Left ventricle myocardium inferior (tissue), 1 donor: ENCODE data around the gene RASA3. TPM values are rescaled to one million over a fixed set of nuclear protein-coding genes. Genes with fewer than 3 reads are reported as not detected.

Source experiments
- DNase-seq: peaks from one replicate; pipeline ENCODE4 v3.0.0-alpha.2; 2020
- H3K27ac ChIP-seq: fragments of 200-600 bp; replicated peaks from 2 replicates; pipeline ENCODE4 v1.8.0; 2021
- H3K27me3 ChIP-seq: fragments of 200-600 bp; 2 replicates; pipeline ENCODE4 v1.8.0; 2021; ENCODE audit warnings: low read depth
- H3K36me3 ChIP-seq: fragments of 200-600 bp; 2 replicates; pipeline ENCODE4 v1.8.0; 2021
- H3K4me1 ChIP-seq: fragments of 200-600 bp; 2 replicates; pipeline ENCODE4 v1.8.0; 2021
- H3K4me3 ChIP-seq: fragments of 200-600 bp; 2 replicates; pipeline ENCODE4 v1.8.0; 2021; ENCODE audit warnings: mild to moderate bottlenecking, moderate library complexity
- H3K9me3 ChIP-seq: fragments of 200-600 bp; replicated peaks from 2 replicates; pipeline ENCODE4 v1.8.0; 2021
- CTCF ChIP-seq: fragments of 200-600 bp; IDR thresholded peaks from 2 replicates; pipeline ENCODE4 v1.8.0; 2021; ENCODE audit warnings: antibody characterized with exemption, mild to moderate bottlenecking, borderline replicate concordance
- intact Hi-C: fragments of 100-400 bp; cut with micrococcal nuclease; formaldehyde crosslinking; loops from one replicate; pipeline ENCODE4 v1.11.0; 2022
- total RNA-seq: library from RNA; stranded (reverse); fragmentation: NEBNext Ultra II Directional; extraction: Animal tissue kit (Norgen Biotek cat#: 25700); gene quantifications from one replicate; pipeline ENCODE4 v1.2.1, GENCODE V29; 2021
- donor health status: DM: no; HTN: yes; CAD: no; lungs with severe emphysema.

RASA3 gene
- total RNA-seq, 1 donor from 2014 or later: 9.5 TPM

DNA sequence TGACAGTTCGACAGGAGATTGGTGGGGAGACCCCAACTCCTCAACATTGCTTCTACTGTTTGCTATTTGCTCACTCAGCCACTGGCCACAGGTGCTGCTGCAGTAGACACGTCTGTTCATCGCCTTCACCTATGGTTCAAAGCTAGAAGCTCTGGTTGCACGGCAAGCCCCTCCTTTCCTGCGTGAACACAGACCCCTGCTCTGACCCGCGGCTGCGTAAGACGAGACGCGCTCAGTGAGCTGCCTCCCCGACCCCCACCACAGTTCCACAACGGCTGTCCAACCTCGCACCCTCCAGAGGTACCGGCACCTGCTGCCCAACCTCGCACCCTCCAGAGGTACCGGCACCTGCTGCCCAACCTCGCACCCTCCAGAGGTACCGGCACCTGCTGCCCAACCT, 6.8 kb downstream of the RASA3 start:
- TF ChIP-seq CTCF: no peak
- Histone ChIP-seq H3K36me3 (no peaks in the 10 kb centered on the region), H3K9me3 (no peaks in the 10 kb centered on the region), H3K4me3 (no peak overlapping the region), H3K27me3 (no peaks in the 10 kb centered on the region), H3K4me1 (peaks cover 71% of the 10 kb centered on the region), H3K27ac (no peak overlapping the region)
- intact Hi-C loops: no loop called here
- DNase-seq: no peak

DNA sequence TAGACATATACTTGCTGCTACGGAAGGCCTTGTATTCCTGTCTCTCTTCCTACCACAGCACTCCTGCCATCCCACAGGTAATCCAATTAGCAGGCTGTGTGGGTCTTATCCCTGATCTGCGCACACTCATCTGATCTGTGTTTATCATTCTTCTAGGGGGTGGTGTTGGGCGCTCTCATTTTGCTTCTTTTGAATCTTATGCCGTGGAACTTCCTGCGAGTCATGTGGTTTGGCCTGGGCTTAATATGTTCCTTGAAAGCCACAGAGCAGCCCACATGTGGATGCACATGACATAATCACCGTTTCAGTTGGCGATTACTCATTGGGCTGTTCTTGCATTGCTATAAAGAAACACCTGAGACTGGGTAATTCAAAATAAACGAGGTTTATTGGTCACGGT, 7.5 kb downstream of the RASA3 start:
- H3K27ac ChIP-seq: no peak overlapping the region
- H3K4me3 ChIP-seq: no peak overlapping the region
- H3K4me1 ChIP-seq: peaks cover 67% of the 10 kb centered on the region
- H3K27me3 ChIP-seq: no peaks in the 10 kb centered on the region
- TF ChIP-seq CTCF: no peak
- intact Hi-C loops: no loop called here
- DNase-seq: no peak
- H3K9me3 ChIP-seq: no peaks in the 10 kb centered on the region
- no peaks in the 10 kb centered on the region for H3K36me3 ChIP-seq

- H3K4me1 ChIP-seq: peaks cover 63% of the 10 kb centered on the region
- intact Hi-C loops: no loop called here
- no peak overlapping the region for H3K27ac ChIP-seq
- DNase-seq: no peak
- no peaks in the 10 kb centered on the region for H3K36me3 ChIP-seq
- no peak for TF ChIP-seq CTCF
- H3K9me3 ChIP-seq: no peaks in the 10 kb centered on the region
- H3K27me3 ChIP-seq: no peaks in the 10 kb centered on the region
- H3K4me3 ChIP-seq: no peak overlapping the region
Measured at GRCh38 chr13:114124431-114124830, 8.0 kb downstream of the RASA3 start.

GRCh38 chr13:114123876-114124275, 8.5 kb downstream of the RASA3 start:
- DNase-seq: no peak
- intact Hi-C loops: no loop called here
- Histone ChIP-seq H3K4me1 (peaks cover 62% of the 10 kb centered on the region), H3K27me3 (no peaks in the 10 kb centered on the region), H3K27ac (no peak overlapping the region), H3K36me3 (no peaks in the 10 kb centered on the region), H3K4me3 (no peak overlapping the region), H3K9me3 (no peaks in the 10 kb centered on the region)
- TF ChIP-seq CTCF: no peak

DNA sequence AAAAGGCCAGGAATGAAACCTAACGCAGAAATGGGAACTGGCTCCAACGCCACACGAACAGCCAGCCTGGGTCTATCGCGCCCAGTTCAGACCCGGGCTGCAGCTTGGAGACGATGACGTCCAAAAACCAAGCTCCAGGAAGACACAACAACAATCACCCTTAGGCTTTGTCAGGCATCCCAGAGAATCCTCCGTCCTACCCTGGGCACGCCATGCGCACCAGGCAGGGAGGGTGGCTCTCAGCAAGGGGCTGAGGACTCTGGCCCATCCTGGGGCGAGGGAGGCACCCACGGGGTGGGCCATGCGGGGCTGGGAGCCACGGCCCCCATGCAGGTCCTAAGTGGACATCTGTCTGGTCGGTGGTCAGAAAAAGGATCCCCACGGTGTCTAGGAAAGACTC, 9.0 kb downstream of the RASA3 start:
- TF ChIP-seq CTCF: no peak
- H3K4me1 ChIP-seq: peaks cover 62% of the 10 kb centered on the region
- intact Hi-C loops: no loop called here
- no peak overlapping the region for H3K4me3 ChIP-seq
- H3K9me3 ChIP-seq: no peaks in the 10 kb centered on the region
- H3K27ac ChIP-seq: peak overlapping the region; percentile 62
- H3K36me3 ChIP-seq: no peaks in the 10 kb centered on the region
- DNase-seq: no peak
- no peaks in the 10 kb centered on the region for H3K27me3 ChIP-seq

GRCh38 chr13:114122591-114123211, 9.7 kb downstream of the RASA3 start:
- H3K27ac ChIP-seq: peak overlapping the region; percentile 62
- H3K36me3 ChIP-seq: no peaks in the 10 kb centered on the region
- no peak for TF ChIP-seq CTCF
- H3K9me3 ChIP-seq: no peaks in the 10 kb centered on the region
- peaks cover 61% of the 10 kb centered on the region for H3K4me1 ChIP-seq
- no peaks in the 10 kb centered on the region for H3K27me3 ChIP-seq
- no peak overlapping the region for H3K4me3 ChIP-seq
- intact Hi-C loops: no loop called here
- DNase-seq: no peak
